Neural crest cell (in vitro differentiated cells): ENCODE measurements around the gene UTS2R. TPM values are rescaled to one million over a fixed set of nuclear protein-coding genes. Genes with fewer than 3 reads are reported as not detected.
A peak's percentile ranks its signal among the peaks of the same experiment; 100 is the strongest.
"Not testable (repeated sequence)": the region's sequence is repeated elsewhere in the genome, so short reads cannot be mapped to it uniquely, and the experiment has no call there.

ENCODE experiments used
- DNase-seq: peaks from one replicate; pipeline ENCODE4 v3.0.0; 2021; ENCODE audit warnings: low read depth, mixed read lengths, low spot score
- H3K27ac Mint-ChIP-seq: one replicate; pipeline ENCODE4 v1.8.0; 2021; ENCODE audit warnings: mild to moderate bottlenecking, mixed read lengths; ENCODE audit not compliant: unreplicated experiment
- H3K27me3 Mint-ChIP-seq: 2 replicates; pipeline ENCODE4 v1.8.0; 2021; ENCODE audit warnings: low read depth, mild to moderate bottlenecking, mixed read lengths
- H3K36me3 Mint-ChIP-seq: 2 replicates; pipeline ENCODE4 v1.8.0; 2021; ENCODE audit warnings: low read depth, mild to moderate bottlenecking, mixed read lengths
- H3K4me1 Mint-ChIP-seq: 2 replicates; pipeline ENCODE4 v1.8.0; 2021; ENCODE audit warnings: mixed read lengths
- H3K4me3 Mint-ChIP-seq: one replicate; pipeline ENCODE4 v1.8.0; 2021; ENCODE audit warnings: mild to moderate bottlenecking, mixed read lengths
- H3K9me3 Mint-ChIP-seq: 2 replicates; pipeline ENCODE4 v1.8.0; 2021; ENCODE audit warnings: mixed read lengths
- CTCF ChIP-seq: fragments of 200-600 bp; sonication (generic); conservative IDR thresholded peaks from 2 replicates; pipeline ENCODE4 v1.5.0; 2021; ENCODE audit warnings: antibody characterized with exemption, mild to moderate bottlenecking
- total RNA-seq: library from RNA; stranded (reverse); gene quantifications from 2 replicates; pipeline ENCODE4 v1.2.1, GENCODE V29; 2021

Gene UTS2R
- total RNA-seq, 1 donor from 2014 or later = not detected

GRCh38 chr17:82375359-82376041 lies 3.9 kb downstream of the UTS2R start:
- Mint-ChIP-seq H3K36me3 (no peaks in the 10 kb centered on the region), H3K27ac (no peak overlapping the region)
- DNase-seq = no peak

GRCh38 chr17:82376042-82376730 lies 4.6 kb downstream of the UTS2R start:
- Mint-ChIP-seq H3K9me3 (no peaks in the 10 kb centered on the region), H3K27ac (no peak overlapping the region)

More at GRCh38 chr17:82375359-82376041, 3.9 kb downstream of the UTS2R start:
- peaks cover 22% of the 10 kb centered on the region for H3K4me1 Mint-ChIP-seq
- no peak for TF ChIP-seq CTCF
- no peaks in the 10 kb centered on the region for H3K9me3 Mint-ChIP-seq
- H3K4me3 Mint-ChIP-seq = no peak overlapping the region
- peaks cover 32% of the 10 kb centered on the region for H3K27me3 Mint-ChIP-seq

GRCh38 chr17:82377294-82377693 lies 5.7 kb downstream of the UTS2R start:
- not testable (repeated sequence) for H3K9me3 Mint-ChIP-seq, H3K36me3 Mint-ChIP-seq, H3K27ac Mint-ChIP-seq, DNase-seq
- Mint-ChIP-seq H3K27me3 (peaks cover 28% of the 10 kb centered on the region), H3K4me3 (peak overlapping the region; percentile 44), H3K4me1 (peaks cover 22% of the 10 kb centered on the region)

More at GRCh38 chr17:82376042-82376730, 4.6 kb downstream of the UTS2R start:
- H3K4me3 Mint-ChIP-seq = no peak overlapping the region
- peaks cover 27% of the 10 kb centered on the region for H3K27me3 Mint-ChIP-seq
- H3K4me1 Mint-ChIP-seq = peaks cover 22% of the 10 kb centered on the region
- no peaks in the 10 kb centered on the region for H3K36me3 Mint-ChIP-seq
- TF ChIP-seq CTCF = no peak
- DNase-seq = no peak

GRCh38 chr17:82377924-82378740 lies 6.6 kb downstream of the UTS2R start:
- no peak overlapping the region for H3K4me3 Mint-ChIP-seq
- no peak for DNase-seq
- H3K9me3 Mint-ChIP-seq = no peaks in the 10 kb centered on the region
- no peak for TF ChIP-seq CTCF
- H3K27ac Mint-ChIP-seq = no peak overlapping the region
- no peaks in the 10 kb centered on the region for H3K36me3 Mint-ChIP-seq
- H3K27me3 Mint-ChIP-seq = peaks cover 20% of the 10 kb centered on the region
- H3K4me1 Mint-ChIP-seq = peaks cover 13% of the 10 kb centered on the region

- Mint-ChIP-seq H3K36me3 (no peaks in the 10 kb centered on the region), H3K27ac (no peak overlapping the region), H3K27me3 (peaks cover 15% of the 10 kb centered on the region), H3K4me3 (no peak overlapping the region), H3K4me1 (peaks cover 9% of the 10 kb centered on the region), H3K9me3 (no peaks in the 10 kb centered on the region)
- no peak for DNase-seq
- TF ChIP-seq CTCF = no peak
Measured at GRCh38 chr17:82378741-82379021, 7.1 kb downstream of the UTS2R start.
